Middle frontal gyrus (tissue), 1 donor: ENCODE data around the gene POT1.

Experiments used
- DNase-seq: peaks from one replicate; pipeline ENCODE4 v3.0.0-alpha.2; 2015; ENCODE audit warnings: low spot score; ENCODE audit errors: extremely low spot score

POT1 gene

DNA sequence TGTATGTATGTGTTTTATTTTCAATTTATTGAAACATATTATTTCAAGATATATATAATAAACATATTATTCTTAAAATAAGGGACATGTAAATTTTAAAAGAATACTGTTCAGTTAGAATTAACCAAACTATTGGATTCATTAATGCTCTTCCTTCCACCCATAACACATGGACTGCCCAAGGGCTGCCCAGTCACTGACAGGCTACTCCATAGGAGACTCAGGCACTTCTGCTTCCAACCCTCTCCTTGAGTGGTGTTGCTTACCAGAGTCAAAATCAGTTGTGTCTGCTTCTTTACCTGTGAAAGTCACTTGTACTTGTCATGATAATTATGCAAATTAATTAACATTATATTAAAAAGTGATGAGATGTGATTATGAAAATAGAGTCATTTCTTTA lies 154.2 kb downstream of the POT1 start:
- DNase-seq, result no peak

DNA sequence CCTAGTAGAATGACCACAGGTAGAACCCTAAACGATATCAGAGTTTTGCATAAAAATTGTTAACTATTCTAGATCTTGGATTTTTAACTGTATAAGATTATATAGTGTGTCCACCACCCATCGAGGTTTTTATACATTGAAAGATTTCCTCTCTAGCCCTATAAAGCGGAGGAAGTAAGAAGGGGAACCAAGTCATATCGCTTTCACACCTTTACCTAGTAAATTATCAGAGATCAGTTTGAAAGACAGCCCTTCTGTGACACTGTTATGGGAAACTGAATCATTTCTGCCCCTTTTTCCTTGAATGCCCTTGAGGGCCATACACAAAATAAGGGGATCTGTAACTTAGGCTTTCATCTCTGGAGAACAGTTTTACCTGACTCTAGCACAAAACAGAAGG lies 155.7 kb downstream of the POT1 start:
- DNase-seq, result no peak

DNA sequence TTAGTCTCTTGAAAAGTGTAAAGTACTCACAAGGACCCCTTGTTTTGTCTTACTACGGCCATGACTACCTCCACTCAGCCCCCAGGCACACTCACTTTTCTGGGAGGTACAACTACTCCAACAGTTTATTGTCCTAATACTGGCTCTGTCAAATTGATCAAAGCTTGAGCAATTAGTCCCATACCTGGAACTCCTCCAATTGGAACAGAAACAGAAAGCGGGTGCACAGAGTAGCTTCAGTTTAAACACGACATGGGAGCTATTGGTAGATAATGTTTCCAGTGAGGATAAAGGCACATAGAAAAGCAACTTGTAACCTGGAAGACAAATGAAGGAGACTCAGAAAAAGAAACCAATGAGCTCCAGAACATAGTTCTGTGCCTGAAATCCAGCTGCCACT lies 156.3 kb downstream of the POT1 start:
- no peak for DNase-seq
